Stimulated activated effector memory CD8-positive, alpha-beta T cell treated with anti-CD3 and anti-CD28 coated beads, Interleukin-12 subunit alpha, Interleukin-12 subunit beta, amount 100 ng/mL, for 72 hours (primary cell): ENCODE data around the gene MYH10.

Experiments used
- ATAC-seq: fragments of 150-1000 bp; cut with Tn5 transposase; 2 replicates; pipeline ENCODE4 v1.10.0; 2021
- DNase-seq, 2 donors: peaks; one replicate each; pipeline ENCODE4 v3.0.0; 2021 to 2022; ENCODE audit warnings: low spot score in 2 of 2
- H3K27ac Mint-ChIP-seq: one replicate; pipeline ENCODE4 v1.8.0; 2022; ENCODE audit warnings: mild to moderate bottlenecking, mixed read lengths
- H3K36me3 Mint-ChIP-seq: one replicate; pipeline ENCODE4 v1.8.0; 2022; ENCODE audit warnings: mild to moderate bottlenecking, mixed read lengths
- H3K4me1 Mint-ChIP-seq: one replicate; pipeline ENCODE4 v1.8.0; 2022; ENCODE audit warnings: mixed read lengths
- H3K4me3 Mint-ChIP-seq: one replicate; pipeline ENCODE4 v1.8.0; 2022; ENCODE audit warnings: mild to moderate bottlenecking, mixed read lengths
- H3K9me3 Mint-ChIP-seq: one replicate; pipeline ENCODE4 v1.8.0; 2022; ENCODE audit warnings: mixed read lengths

MYH10 gene

DNA sequence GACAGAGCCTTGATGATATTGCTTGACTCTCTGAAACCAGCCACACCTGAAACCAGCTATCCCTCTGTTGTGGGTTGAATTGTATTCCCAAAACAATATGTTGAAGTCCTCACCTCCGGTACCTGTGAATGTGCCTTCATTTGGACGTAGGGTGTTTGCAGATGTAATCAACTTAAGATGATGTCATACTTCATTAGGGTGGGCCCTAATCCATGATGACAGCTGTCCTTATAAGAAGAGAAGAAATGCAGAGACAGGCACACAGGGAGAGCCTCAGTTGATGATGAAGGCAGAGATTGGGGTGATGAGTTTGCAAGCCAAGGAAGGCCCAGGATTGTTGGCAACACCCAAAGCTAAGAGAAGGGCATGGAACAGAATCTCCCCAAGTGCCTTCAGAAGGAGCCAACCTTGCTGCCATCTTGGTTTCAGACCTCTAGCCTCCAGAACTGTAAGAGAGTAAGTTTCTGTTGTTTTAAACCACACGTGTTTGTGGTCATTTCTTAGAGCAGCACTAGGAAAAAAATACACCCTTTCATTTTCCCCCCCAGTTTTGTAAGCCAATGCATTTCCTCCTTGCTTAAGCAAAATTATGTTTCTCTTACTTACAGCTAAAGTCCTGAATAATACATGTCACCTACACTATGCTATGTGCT, 29.4 kb upstream of the MYH10 start:
- ATAC-seq (no peak), DNase-seq (no peak)
- H3K27ac Mint-ChIP-seq = no peak overlapping the region
- no peaks in the 10 kb centered on the region for H3K36me3 Mint-ChIP-seq
- no peak overlapping the region for H3K4me3 Mint-ChIP-seq
- peaks cover 16% of the 10 kb centered on the region for H3K9me3 Mint-ChIP-seq
- no peaks in the 10 kb centered on the region for H3K4me1 Mint-ChIP-seq

DNA sequence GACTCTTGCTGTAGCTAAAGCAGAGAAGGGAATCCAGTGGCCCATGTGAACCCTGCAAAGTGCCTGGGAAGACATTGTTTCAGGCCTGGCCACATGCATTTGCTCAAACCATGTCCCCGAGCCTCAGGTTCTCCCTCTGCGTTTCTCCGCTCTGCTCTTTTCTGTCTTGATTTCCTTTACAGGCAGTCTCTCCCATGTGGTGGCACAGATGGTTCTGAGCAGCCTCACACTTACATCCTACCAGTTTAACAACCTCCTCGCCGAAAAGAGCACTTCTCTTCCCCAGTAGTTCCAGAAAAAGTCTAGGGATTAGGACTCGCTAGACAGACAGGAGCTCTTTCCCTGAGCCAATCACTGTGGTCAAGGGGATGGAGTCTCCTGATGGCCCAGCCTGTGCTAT, 28.3 kb upstream of the MYH10 start:
- H3K27ac Mint-ChIP-seq = no peak overlapping the region
- DNase-seq (no peak), ATAC-seq (no peak)
- no peaks in the 10 kb centered on the region for H3K4me1 Mint-ChIP-seq
- peaks cover 16% of the 10 kb centered on the region for H3K9me3 Mint-ChIP-seq
- no peaks in the 10 kb centered on the region for H3K36me3 Mint-ChIP-seq
- H3K4me3 Mint-ChIP-seq = no peak overlapping the region

DNA sequence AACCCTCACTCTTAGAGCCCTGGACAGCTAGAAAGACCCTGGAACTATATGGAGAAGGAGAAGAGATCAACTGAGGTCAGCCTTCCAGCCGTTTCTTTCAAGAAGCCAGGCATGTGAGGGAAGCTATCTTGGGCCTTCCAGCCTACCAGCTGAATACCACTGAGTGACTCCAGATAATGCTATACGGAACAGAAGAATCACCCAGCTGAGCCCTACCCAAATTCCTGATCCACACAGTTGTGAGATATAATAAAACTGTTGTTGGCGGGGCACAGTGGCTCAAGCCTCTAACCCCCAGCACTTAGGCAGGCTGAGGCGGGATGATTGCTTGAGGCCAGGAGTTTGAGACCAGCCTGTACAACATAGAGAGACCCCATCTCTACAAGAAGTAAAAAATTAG, 26.2 kb upstream of the MYH10 start:
- DNase-seq = no peak
- H3K9me3 Mint-ChIP-seq = peaks cover 16% of the 10 kb centered on the region
- no peak overlapping the region for H3K4me3 Mint-ChIP-seq
- H3K4me1 Mint-ChIP-seq = no peaks in the 10 kb centered on the region
- H3K27ac Mint-ChIP-seq = no peak overlapping the region
- no peak for ATAC-seq
- H3K36me3 Mint-ChIP-seq = no peaks in the 10 kb centered on the region

DNA sequence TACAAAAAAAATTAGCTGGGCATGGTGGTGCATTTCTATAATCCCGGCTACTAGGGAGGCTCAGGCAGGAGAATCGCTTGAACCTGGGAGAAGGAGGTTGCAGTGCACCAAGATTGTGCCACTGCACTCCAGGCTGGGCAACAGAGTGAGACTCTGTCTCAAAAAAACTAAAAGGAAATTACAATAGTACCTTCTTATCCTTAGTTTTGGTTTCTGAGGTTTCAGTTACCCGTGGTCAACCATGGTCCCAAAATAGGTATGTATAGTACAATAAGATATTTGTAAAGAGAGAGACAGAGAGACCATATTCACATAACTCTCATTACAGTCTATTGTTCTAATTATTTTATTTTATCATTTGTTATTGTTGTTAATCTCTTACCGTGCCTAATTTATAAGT, 24.3 kb upstream of the MYH10 start:
- ATAC-seq (no peak), DNase-seq (no peak)
- Mint-ChIP-seq H3K4me1 (no peaks in the 10 kb centered on the region), H3K36me3 (no peaks in the 10 kb centered on the region), H3K4me3 (no peak overlapping the region), H3K27ac (no peak overlapping the region), H3K9me3 (peaks cover 12% of the 10 kb centered on the region)

DNA sequence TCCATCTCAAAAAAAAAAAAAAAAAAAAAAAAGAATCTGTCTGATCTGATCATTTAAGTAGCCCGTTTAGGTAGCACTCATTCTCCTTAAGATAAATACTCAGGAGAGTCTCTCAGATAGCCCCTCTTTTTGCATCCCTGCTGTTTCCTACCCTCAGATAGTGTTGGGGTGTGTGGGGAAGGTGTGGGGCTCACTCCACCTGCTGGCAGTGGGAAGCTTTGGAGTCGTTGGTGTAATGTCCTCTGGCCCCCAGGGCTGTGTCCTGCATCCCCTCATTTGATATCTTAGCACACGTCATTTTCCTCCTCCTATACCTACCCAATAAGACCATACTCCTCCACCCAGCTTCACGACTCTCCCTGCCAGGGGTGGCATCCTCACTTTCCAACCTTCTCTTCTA, 20.5 kb upstream of the MYH10 start:
- Mint-ChIP-seq H3K9me3 (peaks cover 2% of the 10 kb centered on the region), H3K4me3 (no peak overlapping the region), H3K4me1 (no peaks in the 10 kb centered on the region), H3K36me3 (no peaks in the 10 kb centered on the region), H3K27ac (no peak overlapping the region)
- DNase-seq (no peak), ATAC-seq (no peak)

DNA sequence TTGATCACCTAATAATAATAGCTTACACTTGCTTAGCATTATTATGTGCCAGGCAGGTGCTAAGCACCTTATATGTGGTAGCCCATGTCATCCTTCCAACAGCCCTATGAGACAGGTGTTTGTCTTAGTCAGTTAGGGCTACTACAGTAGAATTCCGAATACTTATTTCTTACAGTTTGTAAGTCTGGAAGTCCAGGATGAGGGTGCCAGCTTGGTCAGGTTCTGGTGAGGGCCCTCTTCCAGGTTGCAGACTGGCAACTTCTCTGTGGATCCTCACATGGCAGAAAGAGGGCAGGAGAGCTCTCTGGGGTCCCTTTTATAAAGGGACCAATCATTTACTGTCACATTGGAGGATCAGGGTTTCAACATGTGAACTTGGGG, 19.6 kb upstream of the MYH10 start:
- H3K27ac Mint-ChIP-seq = no peak overlapping the region
- no peaks in the 10 kb centered on the region for H3K4me1 Mint-ChIP-seq
- H3K4me3 Mint-ChIP-seq = no peak overlapping the region
- ATAC-seq = no peak
- no peaks in the 10 kb centered on the region for H3K36me3 Mint-ChIP-seq
- no peaks in the 10 kb centered on the region for H3K9me3 Mint-ChIP-seq
- no peak for DNase-seq

DNA sequence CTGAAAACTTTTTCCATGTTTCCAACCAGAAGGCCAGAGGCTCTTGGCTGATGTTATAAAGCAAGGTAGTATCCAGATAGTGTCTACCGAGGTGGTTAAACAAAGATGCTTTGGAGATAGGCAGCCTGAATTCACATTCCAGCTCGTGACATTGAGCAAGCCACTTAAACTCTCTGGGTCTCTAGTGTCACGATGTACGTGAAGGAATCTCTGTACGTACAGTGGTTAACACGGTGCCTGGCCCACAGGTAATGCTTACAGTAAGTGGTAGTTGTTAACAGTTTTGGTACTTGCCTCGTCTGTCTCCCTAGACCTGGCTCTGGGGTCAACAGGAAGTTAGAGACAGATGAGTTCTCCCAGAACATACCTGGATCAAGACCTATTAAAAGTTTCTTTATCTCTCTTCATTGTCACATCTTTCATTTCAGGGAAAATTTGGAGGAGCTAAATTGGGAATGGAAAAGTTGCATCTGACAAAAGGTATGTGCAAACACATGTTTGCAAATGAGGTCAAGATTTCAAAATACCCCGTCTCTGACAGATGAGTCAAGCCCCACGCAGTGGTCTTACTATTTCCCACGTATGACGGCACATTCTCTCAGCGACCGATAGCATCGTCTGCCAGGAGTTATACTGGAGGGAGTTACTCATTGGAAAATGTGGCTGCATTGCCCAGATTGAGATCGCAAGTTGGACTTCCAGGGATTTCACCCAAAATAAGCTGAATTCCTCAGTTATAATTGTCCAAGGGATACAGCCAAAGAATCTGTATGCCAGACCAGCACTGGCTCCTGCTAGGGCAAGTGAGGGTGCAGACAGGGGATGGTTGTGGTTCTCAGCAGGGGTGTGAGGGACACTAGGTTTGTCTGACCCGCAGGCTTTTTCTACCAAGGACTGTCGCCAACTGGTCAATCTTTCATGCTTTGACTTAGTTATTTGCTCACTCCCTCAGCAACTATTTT, 18.9 kb upstream of the MYH10 start:
- no peaks in the 10 kb centered on the region for H3K36me3 Mint-ChIP-seq
- no peaks in the 10 kb centered on the region for H3K9me3 Mint-ChIP-seq
- no peaks in the 10 kb centered on the region for H3K4me1 Mint-ChIP-seq
- no peak overlapping the region for H3K27ac Mint-ChIP-seq
- ATAC-seq = no peak
- no peak for DNase-seq
- no peak overlapping the region for H3K4me3 Mint-ChIP-seq

DNA sequence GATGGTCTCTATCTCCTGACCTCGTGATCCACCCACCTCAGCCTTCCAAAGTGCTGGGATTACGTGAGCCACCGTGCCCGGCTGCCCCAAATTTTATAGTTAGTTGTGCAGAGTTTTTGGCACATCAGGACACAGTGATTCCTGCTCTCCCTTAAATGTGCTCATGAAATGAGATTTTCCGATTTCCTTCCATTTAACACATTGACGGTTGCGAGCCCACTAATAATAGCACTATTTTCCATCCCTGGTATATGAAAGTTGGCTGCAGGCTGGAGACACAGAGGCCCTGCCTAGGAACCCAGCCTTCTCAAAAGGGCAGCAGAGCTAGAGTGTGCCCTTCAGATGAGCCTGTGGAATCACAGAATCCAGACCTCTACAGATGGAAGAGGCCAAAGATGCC, 17.4 kb upstream of the MYH10 start:
- no peaks in the 10 kb centered on the region for H3K9me3 Mint-ChIP-seq
- H3K4me3 Mint-ChIP-seq = no peak overlapping the region
- ATAC-seq (no peak), DNase-seq (no peak)
- no peaks in the 10 kb centered on the region for H3K36me3 Mint-ChIP-seq
- no peaks in the 10 kb centered on the region for H3K4me1 Mint-ChIP-seq
- H3K27ac Mint-ChIP-seq = no peak overlapping the region

DNA sequence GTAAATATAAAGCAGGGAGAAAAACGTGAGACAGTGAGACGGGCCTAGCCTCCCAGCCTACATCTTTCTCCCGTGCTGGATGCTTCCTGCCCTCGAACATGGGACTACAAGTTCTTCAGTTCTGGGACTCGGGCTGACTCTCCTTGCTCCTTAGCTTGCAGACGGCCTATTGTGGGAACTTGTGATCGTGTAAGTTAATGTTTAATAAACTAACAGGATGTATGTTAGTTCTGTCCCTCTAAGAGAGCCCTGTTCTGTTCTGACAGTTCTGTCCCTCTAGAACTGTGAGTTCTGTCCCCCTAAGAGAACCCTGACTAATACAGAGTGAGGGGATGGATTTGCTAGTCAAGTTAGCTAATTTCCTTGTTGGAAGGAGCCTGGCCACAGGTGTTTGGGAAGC, 16.7 kb upstream of the MYH10 start:
- H3K36me3 Mint-ChIP-seq = no peaks in the 10 kb centered on the region
- no peak for DNase-seq
- H3K9me3 Mint-ChIP-seq = no peaks in the 10 kb centered on the region
- no peak overlapping the region for H3K27ac Mint-ChIP-seq
- H3K4me1 Mint-ChIP-seq = no peaks in the 10 kb centered on the region
- no peak overlapping the region for H3K4me3 Mint-ChIP-seq
- ATAC-seq = no peak

DNA sequence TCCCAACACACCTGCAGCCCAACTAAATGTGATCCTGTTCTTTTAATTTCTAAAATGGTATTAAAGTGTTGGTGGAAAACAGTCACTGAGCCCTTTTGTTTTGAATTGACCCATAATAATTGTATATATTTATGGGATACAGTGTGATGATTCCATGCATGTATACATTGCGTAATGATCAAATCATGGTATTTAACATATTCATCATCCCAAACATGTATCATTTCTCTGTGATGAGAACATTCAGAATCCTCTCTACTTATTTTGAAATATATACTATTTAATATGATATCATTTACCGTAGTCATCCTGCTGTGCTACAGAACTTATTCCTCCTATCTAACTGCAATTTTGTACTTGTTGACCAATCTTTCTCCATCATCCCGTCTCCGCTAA, 14.0 kb upstream of the MYH10 start:
- no peak for DNase-seq
- H3K4me3 Mint-ChIP-seq = no peak overlapping the region
- H3K4me1 Mint-ChIP-seq = no peaks in the 10 kb centered on the region
- no peak for ATAC-seq
- no peak overlapping the region for H3K27ac Mint-ChIP-seq
- H3K36me3 Mint-ChIP-seq = no peaks in the 10 kb centered on the region
- H3K9me3 Mint-ChIP-seq = no peaks in the 10 kb centered on the region

DNA sequence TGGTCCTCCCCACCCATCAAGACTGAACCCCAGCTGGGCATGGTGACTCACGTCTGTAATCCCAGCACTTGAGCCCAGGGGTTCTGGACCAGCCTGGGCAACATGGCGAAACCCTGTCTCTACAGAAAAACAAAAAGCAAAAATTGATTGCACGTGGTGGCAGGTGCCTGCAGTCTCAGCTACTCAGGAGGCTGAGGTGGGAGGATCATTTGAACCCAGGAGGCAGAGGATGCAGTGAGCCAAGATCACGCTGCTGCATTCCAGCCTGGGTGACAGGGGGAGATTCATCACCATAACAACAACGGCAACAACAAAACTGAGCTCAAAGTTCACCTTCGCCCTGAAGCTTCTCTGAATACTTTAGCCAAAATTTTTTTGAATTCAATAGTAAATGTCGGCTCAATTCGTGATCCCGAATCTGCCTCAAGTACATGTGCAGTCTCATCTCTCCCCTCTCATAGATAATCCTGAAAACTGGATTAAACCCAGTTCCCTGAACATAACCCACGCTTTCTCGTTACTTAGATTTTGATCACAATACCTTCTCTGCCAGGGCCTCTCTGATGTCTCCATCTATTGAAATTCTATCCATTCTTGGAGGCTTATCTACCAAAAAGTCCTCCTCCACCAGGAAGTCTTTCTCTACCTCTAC, 13.5 kb upstream of the MYH10 start:
- no peaks in the 10 kb centered on the region for H3K9me3 Mint-ChIP-seq
- ATAC-seq (no peak), DNase-seq (no peak)
- no peak overlapping the region for H3K4me3 Mint-ChIP-seq
- H3K4me1 Mint-ChIP-seq = no peaks in the 10 kb centered on the region
- H3K27ac Mint-ChIP-seq = no peak overlapping the region
- no peaks in the 10 kb centered on the region for H3K36me3 Mint-ChIP-seq

DNA sequence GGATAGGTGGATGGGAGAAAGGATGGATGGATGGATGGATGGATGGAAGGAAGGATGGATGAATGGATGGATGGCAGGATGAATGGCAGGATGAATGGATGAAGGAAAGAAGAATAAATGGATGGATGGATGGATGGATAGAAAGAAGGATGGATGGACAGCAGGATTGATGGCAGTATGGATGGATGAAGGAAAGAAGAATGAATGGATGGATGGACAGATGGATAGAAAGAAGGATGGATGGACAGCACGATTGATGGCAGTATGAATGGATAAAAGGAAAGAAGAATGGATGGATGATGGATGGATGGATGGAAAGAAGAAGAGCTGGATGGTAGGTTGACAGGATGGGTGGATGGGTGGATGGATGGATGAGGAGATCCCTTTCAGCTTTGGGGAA, 9.2 kb upstream of the MYH10 start:
- H3K4me1 Mint-ChIP-seq = no peaks in the 10 kb centered on the region
- H3K4me3 Mint-ChIP-seq = no peak overlapping the region
- ATAC-seq = no peak
- no peak overlapping the region for H3K27ac Mint-ChIP-seq
- H3K36me3 Mint-ChIP-seq = no peaks in the 10 kb centered on the region
- H3K9me3 Mint-ChIP-seq = no peaks in the 10 kb centered on the region
- DNase-seq = no peak

DNA sequence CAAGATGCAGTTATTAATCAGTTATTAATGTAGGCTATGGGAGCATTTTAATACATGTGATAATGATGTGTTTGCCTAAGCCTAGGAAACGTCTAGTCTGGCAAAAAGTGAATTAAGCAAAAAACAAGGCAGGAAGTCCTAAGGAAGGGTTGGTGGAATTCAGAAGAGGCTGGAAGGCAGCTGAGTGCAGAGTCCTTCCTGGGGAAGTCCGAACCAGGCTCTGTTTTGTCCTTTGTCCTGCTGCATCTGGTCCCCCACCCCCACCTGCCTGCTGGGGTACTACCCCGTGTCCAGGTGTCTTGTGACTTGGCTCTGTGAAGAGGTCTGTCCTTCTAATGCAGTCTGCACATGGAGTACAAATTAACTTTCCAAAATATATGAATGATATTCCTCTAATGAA, 1.5 kb upstream of the MYH10 start:
- H3K36me3 Mint-ChIP-seq = no peaks in the 10 kb centered on the region
- ATAC-seq = no peak
- no peak overlapping the region for H3K4me3 Mint-ChIP-seq
- H3K4me1 Mint-ChIP-seq = peaks cover 9% of the 10 kb centered on the region
- DNase-seq = no peak
- H3K27ac Mint-ChIP-seq = no peak overlapping the region
- H3K9me3 Mint-ChIP-seq = no peaks in the 10 kb centered on the region

DNA sequence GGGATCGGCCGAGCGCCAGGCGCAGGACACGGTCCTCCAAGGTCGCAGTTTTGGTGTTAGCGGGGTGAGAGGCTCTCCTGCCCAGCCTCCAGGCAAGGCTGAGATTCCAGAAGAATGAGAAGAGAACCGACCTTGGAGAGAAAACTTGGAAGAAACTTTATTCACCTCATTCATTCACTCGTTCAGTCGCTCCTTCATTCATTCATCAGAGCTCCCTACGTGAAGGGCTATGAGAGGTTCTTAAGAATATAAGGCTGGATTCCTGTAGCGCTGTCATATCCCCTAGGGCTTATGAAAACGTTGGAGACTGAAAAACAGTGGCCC, 991 bp upstream of the MYH10 start:
- H3K27ac Mint-ChIP-seq = no peak overlapping the region
- no peaks in the 10 kb centered on the region for H3K9me3 Mint-ChIP-seq
- no peaks in the 10 kb centered on the region for H3K36me3 Mint-ChIP-seq
- no peak for ATAC-seq
- peaks cover 9% of the 10 kb centered on the region for H3K4me1 Mint-ChIP-seq
- H3K4me3 Mint-ChIP-seq = peak overlapping the region; percentile 90
- no peak for DNase-seq

DNA sequence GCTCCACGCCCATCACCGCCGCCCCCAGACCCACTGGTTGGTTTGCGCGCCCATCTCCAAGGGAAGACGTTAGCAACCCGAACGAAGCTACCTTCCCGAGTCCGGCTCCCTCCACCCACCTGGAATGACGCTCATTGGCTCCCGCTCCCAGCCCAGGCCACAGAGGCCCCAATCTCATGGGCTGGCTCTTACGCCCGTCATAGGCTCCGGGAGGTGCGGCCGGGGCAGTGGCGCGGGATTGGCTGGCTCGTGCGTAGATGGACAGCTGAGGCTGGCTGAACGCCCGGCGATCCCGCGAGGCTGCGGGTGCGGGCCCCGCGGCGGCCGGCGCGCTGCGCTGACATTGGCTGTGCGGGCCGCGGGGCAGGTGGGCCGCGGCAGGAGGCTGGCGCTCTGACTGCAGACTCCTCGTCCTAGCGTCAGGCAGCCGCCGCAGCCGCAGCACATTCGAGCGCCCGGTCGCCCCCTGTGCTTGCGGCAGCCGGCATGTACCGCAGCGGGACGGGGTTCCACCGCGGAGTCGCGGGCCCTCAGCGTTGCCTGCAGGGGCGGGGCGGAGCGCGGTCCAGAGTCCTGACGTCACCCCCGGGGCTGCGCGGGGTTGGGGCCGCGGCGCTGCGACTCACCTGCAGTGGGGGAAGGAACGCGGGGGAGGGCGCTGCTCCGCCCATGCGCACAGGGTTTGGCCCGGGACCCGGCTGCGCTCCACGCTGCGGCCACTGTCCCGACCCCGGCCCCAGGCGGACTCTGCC, 453 bp upstream of the MYH10 start:
- no peaks in the 10 kb centered on the region for H3K9me3 Mint-ChIP-seq
- peak overlapping the region; percentile 90 for H3K4me3 Mint-ChIP-seq
- H3K36me3 Mint-ChIP-seq = no peaks in the 10 kb centered on the region
- ATAC-seq = peak; percentile 99
- DNase-seq = peak; percentile 65 to 90
- H3K27ac Mint-ChIP-seq = peak overlapping the region; percentile 73
- H3K4me1 Mint-ChIP-seq = peaks cover 9% of the 10 kb centered on the region
